ENCODE data around the gene SULT1E1. TPM values are rescaled to one million over a fixed set of nuclear protein-coding genes. Genes with fewer than 3 reads are reported as not detected.

Gene SULT1E1
- total and polyA plus RNA-seq, 2 experiments from 2014 or later = not detected

DNA sequence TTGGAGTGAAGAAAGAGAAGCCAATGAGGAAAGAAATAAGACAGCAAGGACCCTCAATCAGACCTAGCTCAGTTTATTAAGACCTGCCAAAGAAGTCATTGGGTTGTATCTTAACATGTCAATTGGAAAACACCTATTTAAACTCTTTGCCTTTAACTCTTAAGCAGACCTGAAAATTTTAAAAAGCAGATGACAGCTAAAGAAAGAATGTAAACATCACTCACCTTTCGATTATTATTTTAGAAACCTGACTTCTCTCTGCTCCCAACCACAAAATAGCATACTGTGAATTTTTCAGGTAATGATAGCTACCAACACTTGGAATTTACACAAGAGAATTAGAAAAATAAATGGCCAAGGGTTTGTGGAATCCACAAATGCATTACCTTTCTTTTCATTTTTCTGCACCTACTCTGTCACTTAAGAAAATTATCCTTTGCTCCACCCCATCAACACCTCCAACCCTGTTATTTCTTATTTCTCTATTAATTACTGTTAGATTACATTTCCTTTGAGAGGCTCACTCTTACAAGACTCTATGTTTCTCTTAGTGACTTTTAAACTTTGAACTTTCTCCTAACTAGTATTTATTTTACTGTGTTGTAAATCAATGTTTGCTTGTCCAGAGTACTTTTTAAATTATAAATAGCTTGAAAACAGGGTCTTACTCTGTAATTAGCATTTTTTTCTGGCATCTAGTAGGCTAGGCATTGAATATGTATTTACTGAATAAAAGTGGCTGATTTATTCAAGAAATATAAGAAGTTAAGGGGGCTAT, 765 bp upstream of the SULT1E1 start:
- no peaks in the 10 kb centered on the region for H3K9me3 ChIP-seq (ENCODE audit: low read depth)
- H3K36me3 ChIP-seq = no peaks in the 10 kb centered on the region
- no peak overlapping the region for H3K27ac ChIP-seq
- H3K27me3 ChIP-seq = no peaks in the 10 kb centered on the region
- no peak overlapping the region for H3K4me3 ChIP-seq
- no peak for DNase-seq (ENCODE audit: low read depth in 1 of 2, low spot score in 1 of 2)
- no peaks in the 10 kb centered on the region for H3K4me1 ChIP-seq (ENCODE audit: low read depth)
- TF ChIP-seq CTCF (IDR thresholded peaks at IDR 0.05; ENCODE audit: low read depth, low read length) = no peak

DNA sequence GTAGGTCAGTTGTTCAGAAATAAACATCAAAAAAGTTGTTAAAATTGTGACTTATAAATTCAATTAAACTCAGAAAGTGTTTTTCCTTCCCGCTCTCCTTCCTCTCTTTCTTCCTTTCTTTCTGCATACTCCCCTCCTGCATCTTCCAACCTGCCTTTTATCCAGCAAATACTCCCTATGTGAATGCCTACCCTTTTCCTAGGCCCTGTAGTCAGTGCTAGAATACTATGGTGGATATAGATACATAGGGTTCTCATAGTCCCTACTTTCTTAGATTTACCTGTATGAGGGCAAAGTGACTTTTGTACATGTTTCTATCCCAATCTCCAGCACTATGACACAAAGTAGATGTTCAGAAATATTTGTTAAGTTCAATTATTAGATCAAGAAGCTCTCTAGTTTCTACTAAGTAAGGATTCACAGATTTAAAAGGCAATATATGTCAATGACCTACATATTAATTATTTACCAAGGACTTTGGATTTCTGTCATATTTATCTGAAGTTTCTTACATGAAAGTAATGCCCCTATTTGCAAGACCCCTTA, 732 bp downstream of the SULT1E1 start:
- DNase-seq (ENCODE audit: low read depth in 1 of 2, low spot score in 1 of 2) = no peak
- H3K36me3 ChIP-seq = no peaks in the 10 kb centered on the region
- H3K4me3 ChIP-seq = no peak overlapping the region
- H3K27ac ChIP-seq = no peak overlapping the region
- no peak for TF ChIP-seq CTCF (IDR thresholded peaks at IDR 0.05; ENCODE audit: low read depth, low read length)
- no peaks in the 10 kb centered on the region for H3K4me1 ChIP-seq (ENCODE audit: low read depth)
- H3K9me3 ChIP-seq (ENCODE audit: low read depth) = no peaks in the 10 kb centered on the region
- H3K27me3 ChIP-seq = no peaks in the 10 kb centered on the region

GRCh38 chr4:69858690-69859089, 1.3 kb downstream of the SULT1E1 start:
- Histone ChIP-seq H3K9me3 (ENCODE audit: low read depth) (no peaks in the 10 kb centered on the region), H3K4me1 (ENCODE audit: low read depth) (no peaks in the 10 kb centered on the region), H3K4me3 (no peak overlapping the region), H3K36me3 (no peaks in the 10 kb centered on the region), H3K27me3 (no peaks in the 10 kb centered on the region), H3K27ac (no peak overlapping the region)
- no peak for TF ChIP-seq CTCF (IDR thresholded peaks at IDR 0.05; ENCODE audit: low read depth, low read length)
- DNase-seq (ENCODE audit: low read depth in 1 of 2, low spot score in 1 of 2) = peak in 1 of 2 donors; percentile 75

DNA sequence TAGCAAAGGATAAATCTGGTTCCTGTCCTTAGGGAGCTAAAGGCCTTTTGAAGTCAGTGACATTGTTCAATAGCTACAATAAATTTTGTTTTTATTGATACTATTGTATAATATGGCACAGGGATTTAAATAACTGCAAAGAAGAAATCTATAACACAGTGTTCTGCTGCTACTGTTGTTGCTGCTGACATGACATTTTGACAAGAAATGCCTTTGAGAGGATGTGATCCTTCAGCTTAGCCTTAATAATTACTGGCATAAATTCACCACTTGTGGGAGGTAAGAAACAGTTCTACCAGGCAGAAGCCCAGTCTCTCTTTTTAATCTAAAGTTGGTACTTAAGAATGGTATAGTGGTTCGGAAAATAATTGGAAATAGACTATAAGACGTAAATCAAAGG, 4.1 kb downstream of the SULT1E1 start:
- Histone ChIP-seq H3K27ac (no peak overlapping the region), H3K4me3 (no peak overlapping the region), H3K9me3 (ENCODE audit: low read depth) (no peaks in the 10 kb centered on the region), H3K27me3 (no peaks in the 10 kb centered on the region), H3K36me3 (no peaks in the 10 kb centered on the region), H3K4me1 (ENCODE audit: low read depth) (no peaks in the 10 kb centered on the region)
- DNase-seq (ENCODE audit: low read depth in 1 of 2, low spot score in 1 of 2) = no peak
- TF ChIP-seq CTCF (IDR thresholded peaks at IDR 0.05; ENCODE audit: low read depth, low read length) = no peak

DNA sequence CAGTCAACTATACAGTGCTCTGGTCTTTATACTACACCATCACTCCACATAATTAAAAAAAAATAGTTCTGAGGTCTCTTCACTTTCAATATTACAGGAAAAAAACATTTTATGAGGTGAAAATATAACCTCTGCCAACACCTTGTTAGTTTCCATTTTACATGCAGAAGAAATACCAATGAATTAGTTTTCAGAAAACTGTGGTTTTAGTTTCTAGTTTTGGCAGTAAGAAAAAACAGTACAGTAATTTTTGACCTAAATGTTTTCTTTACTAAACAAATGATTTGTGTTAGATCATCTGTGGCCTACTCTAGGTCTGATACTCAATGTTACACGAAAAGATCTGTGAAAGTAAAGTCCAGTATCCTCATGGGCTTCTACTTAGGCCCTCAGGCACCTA, 10.0 kb downstream of the SULT1E1 start:
- Histone ChIP-seq H3K36me3 (no peaks in the 10 kb centered on the region), H3K4me1 (ENCODE audit: low read depth) (no peaks in the 10 kb centered on the region), H3K27ac (no peak overlapping the region), H3K4me3 (no peak overlapping the region), H3K9me3 (ENCODE audit: low read depth) (no peaks in the 10 kb centered on the region), H3K27me3 (no peaks in the 10 kb centered on the region)
- DNase-seq (ENCODE audit: low read depth in 1 of 2, low spot score in 1 of 2) = no peak
- no peak for TF ChIP-seq CTCF (IDR thresholded peaks at IDR 0.05; ENCODE audit: low read depth, low read length)
